Forelimb muscle (tissue), 1 donor: ENCODE measurements around the gene LRRC23. TPM values are rescaled to one million over a fixed set of nuclear protein-coding genes. Genes with fewer than 3 reads are reported as not detected.

Experiments used
- DNase-seq: peaks from one replicate; pipeline ENCODE4 v3.0.0-alpha.2; 2013; ENCODE audit warnings: low read depth
- polyA plus RNA-seq: library from polyadenylated mRNA; unstranded; fragments of 120-200 nt; gene quantifications from one replicate; pipeline ENCODE4 v1.2.1, GENCODE V29; 2013; ENCODE audit not compliant: insufficient read length

Gene LRRC23
- polyA plus RNA-seq, 1 donor, result 10.5 TPM

GRCh38 chr12:6925540-6926279 is 21.1 kb downstream of the LRRC23 start:
- no peak for DNase-seq

DNA sequence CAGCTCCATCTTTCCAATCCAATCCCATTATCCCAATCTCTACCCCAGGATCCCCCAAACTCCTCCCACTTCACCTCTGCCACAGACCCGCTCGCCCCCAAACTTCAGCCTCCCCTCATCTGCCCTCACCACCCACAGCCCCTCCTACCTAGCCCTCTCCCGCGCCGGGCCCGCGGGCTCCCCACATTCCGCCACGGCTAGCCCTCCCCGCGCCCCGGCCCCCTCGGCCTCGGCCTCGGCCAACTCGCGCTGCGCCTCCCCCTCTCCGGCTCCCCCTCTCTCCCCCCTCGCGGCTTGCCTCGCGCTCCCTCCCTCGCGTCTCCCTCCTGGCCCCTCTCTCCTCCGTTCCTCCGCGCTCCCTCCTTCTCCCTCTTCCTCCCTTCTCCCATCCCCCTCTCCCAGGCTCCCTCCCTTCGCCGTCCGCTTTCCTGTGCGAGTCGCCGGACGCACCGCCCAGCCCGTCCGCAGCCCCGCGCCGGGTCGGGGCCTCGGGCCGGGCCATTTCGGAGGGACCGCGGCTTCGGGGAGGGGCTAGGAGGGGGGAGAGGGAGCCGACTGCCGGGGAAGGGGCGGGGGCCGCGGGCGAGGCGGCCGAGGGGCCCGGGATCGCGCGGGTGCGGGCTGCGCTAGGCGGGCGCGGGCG is 22.9 kb downstream of the LRRC23 start, which contains the start of gene ATN1:
TSS of gene ATN1 (plus strand) at position 581 of the 643 bp plus-strand sequence. CDS start 6,043 bp downstream, outside the sequence.
- DNase-seq, result peak; percentile 81

DNA sequence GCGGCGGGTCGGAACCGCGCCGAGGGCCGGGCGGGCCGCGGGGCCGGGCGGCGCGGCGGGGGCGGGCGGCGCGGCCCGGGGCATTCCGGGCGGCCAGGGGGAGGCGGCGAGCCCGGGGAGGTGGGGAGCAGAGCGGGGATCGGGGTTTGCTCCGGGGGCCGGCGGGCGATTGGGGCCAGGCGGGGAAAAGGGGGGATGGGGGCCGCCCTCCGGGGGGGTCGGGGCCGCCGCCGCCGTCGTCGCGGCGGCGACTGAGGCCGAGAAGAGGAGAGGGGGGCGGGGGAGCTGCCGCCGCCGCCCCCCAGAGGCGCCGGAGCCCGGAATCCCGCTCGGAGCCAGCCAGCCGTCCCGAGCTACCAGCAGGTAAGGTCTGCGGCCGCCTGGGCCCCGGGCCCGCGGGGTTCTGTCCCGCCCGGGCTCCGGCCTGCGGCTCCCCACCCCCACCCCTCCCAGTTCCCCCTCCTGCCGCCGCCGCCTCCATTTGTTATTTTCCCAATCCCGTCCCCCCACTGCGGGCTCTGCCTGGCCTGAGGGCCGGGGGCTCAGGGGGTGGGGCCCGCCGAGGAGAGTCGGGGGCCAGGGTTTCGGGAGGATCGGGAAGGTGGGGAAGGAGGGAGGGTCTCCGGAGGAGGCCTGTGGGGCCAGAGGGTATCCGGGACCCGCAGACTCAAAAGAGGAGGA is 23.5 kb downstream of the LRRC23 start:
- DNase-seq, result no peak

- no peak for DNase-seq
These were observed 24.2 kb downstream of the LRRC23 start for GRCh38 chr12:6928703-6929407.

DNA sequence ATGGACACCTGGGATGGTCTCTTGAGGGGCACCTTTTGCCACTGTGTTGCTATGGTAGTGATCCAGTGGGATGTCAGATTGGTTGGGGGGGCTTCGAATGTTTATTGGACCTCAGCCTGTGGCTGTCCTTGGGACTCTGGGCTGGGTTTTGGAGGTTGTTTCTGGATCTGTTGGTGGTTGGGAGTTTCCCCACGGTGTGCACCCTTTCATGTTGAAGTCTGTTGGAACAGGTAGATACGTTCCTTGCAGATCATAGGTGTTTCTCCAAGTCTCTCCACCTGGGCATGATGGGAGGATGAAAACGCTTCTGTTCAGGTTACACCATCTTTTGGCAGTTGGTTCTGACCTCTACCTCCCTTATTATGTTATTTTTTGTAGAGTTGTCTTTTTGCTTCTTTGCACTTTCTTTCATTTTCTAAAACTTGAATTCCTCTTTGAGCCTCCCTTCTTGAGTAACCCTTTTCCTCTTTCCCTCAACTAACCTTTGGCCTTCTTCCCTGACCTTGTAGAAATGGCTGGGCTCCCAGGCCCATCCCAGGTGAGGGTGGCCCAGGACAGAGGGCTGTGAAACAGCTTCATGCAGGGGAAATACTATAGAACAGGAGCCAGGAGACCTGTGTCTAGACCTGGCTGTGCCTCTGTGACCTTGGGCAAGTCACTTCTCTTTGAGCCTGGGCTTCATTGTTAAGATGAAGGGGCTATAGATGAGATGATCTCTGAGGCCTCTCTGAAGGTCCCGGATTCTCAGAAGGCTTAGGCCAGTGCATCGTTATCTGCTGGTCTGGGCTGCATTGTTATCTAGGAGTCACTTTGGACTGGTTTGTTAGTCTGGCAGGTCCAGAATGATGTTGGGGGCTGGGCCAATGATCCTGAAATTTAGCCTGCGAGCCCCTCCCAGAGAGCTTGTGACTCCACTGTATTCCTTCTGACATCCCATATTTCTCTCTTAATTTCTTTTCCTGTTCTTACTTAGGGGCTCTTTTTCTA is 25.1 kb downstream of the LRRC23 start:
- no peak for DNase-seq

- DNase-seq, result no peak
These were observed 28.1 kb downstream of the LRRC23 start for GRCh38 chr12:6932766-6933165.

- DNase-seq, result no peak
These were observed 29.5 kb downstream of the LRRC23 start for GRCh38 chr12:6934110-6934509.

DNA sequence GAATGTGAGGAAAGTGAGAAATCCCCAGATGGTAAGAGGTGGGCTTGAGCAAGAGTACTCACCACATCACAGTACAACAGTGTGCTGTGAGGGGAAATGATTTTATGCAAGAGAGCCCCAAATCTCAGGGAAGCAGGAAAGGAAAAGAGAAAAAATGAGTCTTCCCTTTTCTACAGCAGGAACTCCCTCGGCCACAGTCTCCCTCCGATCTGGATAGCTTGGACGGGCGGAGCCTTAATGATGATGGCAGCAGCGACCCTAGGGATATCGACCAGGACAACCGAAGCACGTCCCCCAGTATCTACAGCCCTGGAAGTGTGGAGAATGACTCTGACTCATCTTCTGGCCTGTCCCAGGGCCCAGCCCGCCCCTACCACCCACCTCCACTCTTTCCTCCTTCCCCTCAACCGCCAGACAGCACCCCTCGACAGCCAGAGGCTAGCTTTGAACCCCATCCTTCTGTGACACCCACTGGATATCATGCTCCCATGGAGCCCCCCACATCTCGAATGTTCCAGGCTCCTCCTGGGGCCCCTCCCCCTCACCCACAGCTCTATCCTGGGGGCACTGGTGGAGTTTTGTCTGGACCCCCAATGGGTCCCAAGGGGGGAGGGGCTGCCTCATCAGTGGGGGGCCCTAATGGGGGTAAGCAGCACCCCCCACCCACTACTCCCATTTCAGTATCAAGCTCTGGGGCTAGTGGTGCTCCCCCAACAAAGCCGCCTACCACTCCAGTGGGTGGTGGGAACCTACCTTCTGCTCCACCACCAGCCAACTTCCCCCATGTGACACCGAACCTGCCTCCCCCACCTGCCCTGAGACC is 31.0 kb downstream of the LRRC23 start:
- DNase-seq, result no peak

GRCh38 chr12:6936194-6936635 is 31.6 kb downstream of the LRRC23 start:
- no peak for DNase-seq

- no peak for DNase-seq
These were observed 32.2 kb downstream of the LRRC23 start for GRCh38 chr12:6936636-6937480.

- DNase-seq, result peak; percentile 87
These were observed 33.1 kb downstream of the LRRC23 start for GRCh38 chr12:6937481-6938352.

GRCh38 chr12:6938353-6939190 is 34.0 kb downstream of the LRRC23 start:
- no peak for DNase-seq

DNA sequence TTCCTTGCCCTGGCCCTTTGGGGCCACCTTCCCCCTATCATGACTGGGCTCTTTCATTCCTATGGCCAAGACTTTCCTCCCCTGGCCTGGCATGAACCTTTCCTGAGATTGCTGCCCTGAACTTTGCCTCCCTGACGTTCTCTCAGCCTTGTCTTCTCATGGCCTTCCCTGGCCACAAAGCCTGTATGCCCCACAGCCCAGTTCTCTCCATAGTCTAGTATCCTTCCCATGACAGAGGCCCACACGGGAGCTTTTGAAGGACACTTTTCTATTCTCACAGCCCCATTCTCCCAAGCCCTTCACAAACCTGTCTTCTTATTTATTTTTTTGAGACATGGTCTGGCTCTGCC is 34.5 kb downstream of the LRRC23 start:
- DNase-seq, result no peak

DNA sequence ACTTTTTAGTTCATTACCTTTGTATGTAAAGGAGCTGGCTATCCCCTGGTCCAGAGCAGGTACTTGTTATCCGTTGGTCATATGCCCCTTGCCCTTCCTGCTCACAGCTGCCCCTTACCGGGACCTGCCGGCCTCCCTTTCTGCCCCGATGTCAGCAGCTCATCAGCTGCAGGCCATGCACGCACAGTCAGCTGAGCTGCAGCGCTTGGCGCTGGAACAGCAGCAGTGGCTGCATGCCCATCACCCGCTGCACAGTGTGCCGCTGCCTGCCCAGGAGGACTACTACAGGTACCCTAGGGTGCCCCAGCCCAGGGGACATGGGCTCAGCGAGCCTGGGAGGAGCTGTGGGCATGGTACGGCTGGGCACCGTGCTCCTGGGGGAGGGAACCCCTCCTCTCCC is 36.6 kb downstream of the LRRC23 start:
- no peak for DNase-seq

GRCh38 chr12:6941782-6942181 is 37.2 kb downstream of the LRRC23 start:
- no peak for DNase-seq

DNA sequence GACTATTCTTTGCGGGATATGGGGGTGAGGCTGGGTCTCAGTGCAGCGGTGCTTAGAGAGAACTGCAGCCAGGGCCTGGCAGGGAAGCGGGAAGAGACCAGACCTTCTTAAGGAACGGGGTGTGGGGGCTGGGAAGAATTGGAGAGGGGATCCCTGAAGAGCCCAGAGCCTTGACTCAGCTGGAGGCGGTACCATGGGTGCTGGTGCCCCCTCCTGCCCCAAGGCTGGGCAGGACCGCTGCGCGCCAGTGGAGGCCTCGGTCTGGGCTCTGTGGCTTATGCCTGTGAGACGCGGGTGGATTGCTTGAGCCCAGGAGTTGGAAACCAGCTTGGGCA is 37.7 kb downstream of the LRRC23 start:
- DNase-seq, result no peak

- peak; percentile 87 for DNase-seq
These were observed 38.7 kb downstream of the LRRC23 start for GRCh38 chr12:6943389-6943721.
